ENCODE data around the gene H3-3A.

The H3-3A gene

DNA sequence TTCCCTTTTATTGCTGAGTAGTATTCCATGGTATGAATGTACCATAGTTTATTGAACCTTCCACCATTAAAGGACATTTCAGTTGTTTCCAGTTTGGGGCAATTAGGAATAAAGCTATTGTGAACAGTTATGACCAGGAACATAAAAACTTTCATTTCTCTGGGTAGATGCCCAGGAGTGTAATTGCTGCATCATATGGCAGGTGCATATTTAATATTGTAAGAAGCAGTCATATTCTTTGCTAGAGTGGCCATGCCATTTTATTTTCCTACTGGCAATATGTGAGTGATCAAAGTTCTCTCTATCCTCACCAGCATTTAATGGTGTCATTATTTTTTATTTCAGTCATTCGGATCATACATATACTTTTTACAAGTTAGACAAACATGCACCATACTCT is 23.9 kb upstream of the H3-3A start:
- Histone ChIP-seq H3K9me3 (ENCODE audit: insufficient read depth, low read length) (no peaks in the 10 kb centered on the region), H3K4me3 (ENCODE audit: insufficient read length, low read depth) (no peak overlapping the region), H3K36me3 (ENCODE audit: insufficient read depth, insufficient read length, low read length) (no peaks in the 10 kb centered on the region), H3K27me3 (ENCODE audit: insufficient read depth, insufficient read length) (no peaks in the 10 kb centered on the region), H3K4me1 (ENCODE audit: insufficient read depth, insufficient read length) (no peaks in the 10 kb centered on the region), H3K9ac (ENCODE audit: insufficient read length, low read depth) (no peak overlapping the region)
- no peak for TF ChIP-seq ZNF274 (IDR thresholded peaks at IDR 0.05; ENCODE audit: low read depth, low read length)
- no peak for TF ChIP-seq YY1 (IDR thresholded peaks at IDR 0.05; ENCODE audit: insufficient read depth, insufficient read length)
- no peak for TF ChIP-seq SUZ12 (IDR thresholded peaks at IDR 0.05; ENCODE audit: extremely low read depth, insufficient read depth, insufficient read length)
- DNase-seq (ENCODE audit: low read depth, low spot score): no peak

DNA sequence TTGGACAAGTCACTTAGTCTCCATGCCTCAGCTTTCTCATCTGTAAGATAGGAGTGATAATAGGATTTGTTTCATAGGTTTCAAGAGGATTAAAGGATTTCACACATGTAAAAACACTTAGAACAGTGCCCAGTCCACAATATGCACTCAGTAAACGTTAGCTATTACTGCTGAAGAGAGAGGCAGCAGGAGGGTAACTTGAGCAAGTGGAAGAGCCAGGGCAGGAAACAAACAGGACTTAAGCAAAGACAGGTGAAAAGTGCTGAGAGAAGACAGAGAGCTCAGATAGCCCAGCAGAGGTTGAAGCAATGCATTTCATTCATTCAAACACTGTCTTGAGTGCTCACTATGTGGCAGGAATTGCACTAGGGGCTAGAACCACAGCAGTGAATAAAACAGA is 21.1 kb upstream of the H3-3A start:
- H3K9me3 ChIP-seq (ENCODE audit: insufficient read depth, low read length): no peaks in the 10 kb centered on the region
- no peak overlapping the region for H3K9ac ChIP-seq (ENCODE audit: insufficient read length, low read depth)
- DNase-seq (ENCODE audit: low read depth, low spot score): no peak
- no peaks in the 10 kb centered on the region for H3K4me1 ChIP-seq (ENCODE audit: insufficient read depth, insufficient read length)
- TF ChIP-seq SUZ12 (IDR thresholded peaks at IDR 0.05; ENCODE audit: extremely low read depth, insufficient read depth, insufficient read length) (no peak), YY1 (IDR thresholded peaks at IDR 0.05; ENCODE audit: insufficient read depth, insufficient read length) (no peak), ZNF274 (IDR thresholded peaks at IDR 0.05; ENCODE audit: low read depth, low read length) (no peak)
- H3K4me3 ChIP-seq (ENCODE audit: insufficient read length, low read depth): no peak overlapping the region
- no peaks in the 10 kb centered on the region for H3K27me3 ChIP-seq (ENCODE audit: insufficient read depth, insufficient read length)
- H3K36me3 ChIP-seq (ENCODE audit: insufficient read depth, insufficient read length, low read length): no peaks in the 10 kb centered on the region

DNA sequence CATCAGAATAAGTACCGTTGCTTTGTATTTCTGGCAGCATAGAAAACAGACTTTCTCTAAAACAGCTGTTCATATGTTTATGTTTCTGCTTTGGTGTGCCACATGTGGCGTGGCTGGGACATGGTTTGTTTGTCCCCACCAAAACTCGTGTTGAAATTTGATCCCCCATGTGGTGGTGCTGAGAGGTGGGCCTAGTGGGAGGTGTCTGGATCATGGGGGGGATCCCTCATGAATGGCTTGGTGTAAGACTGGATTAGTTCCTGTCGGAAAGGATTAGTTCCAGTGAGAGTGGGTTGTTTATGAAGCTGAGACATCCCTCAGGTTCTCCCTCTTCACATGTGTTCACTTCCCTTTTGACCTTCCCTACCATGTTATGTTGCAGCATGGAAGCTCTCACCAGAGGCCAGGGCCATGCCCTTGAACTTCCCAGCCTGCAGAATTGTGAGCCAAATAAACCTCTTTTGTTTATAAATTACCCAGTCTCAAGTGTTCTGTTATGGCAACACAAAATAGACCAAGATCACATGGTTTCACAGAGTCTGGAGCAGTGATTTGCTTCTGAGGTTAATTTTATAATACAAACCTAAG is 17.9 kb upstream of the H3-3A start:
- H3K4me1 ChIP-seq (ENCODE audit: insufficient read depth, insufficient read length): no peaks in the 10 kb centered on the region
- no peak for TF ChIP-seq YY1 (IDR thresholded peaks at IDR 0.05; ENCODE audit: insufficient read depth, insufficient read length)
- no peak for TF ChIP-seq SUZ12 (IDR thresholded peaks at IDR 0.05; ENCODE audit: extremely low read depth, insufficient read depth, insufficient read length)
- no peak for TF ChIP-seq ZNF274 (IDR thresholded peaks at IDR 0.05; ENCODE audit: low read depth, low read length)
- no peaks in the 10 kb centered on the region for H3K9me3 ChIP-seq (ENCODE audit: insufficient read depth, low read length)
- H3K36me3 ChIP-seq (ENCODE audit: insufficient read depth, insufficient read length, low read length): no peaks in the 10 kb centered on the region
- H3K9ac ChIP-seq (ENCODE audit: insufficient read length, low read depth): no peak overlapping the region
- H3K27me3 ChIP-seq (ENCODE audit: insufficient read depth, insufficient read length): no peaks in the 10 kb centered on the region
- no peak overlapping the region for H3K4me3 ChIP-seq (ENCODE audit: insufficient read length, low read depth)
- no peak for DNase-seq (ENCODE audit: low read depth, low spot score)

DNA sequence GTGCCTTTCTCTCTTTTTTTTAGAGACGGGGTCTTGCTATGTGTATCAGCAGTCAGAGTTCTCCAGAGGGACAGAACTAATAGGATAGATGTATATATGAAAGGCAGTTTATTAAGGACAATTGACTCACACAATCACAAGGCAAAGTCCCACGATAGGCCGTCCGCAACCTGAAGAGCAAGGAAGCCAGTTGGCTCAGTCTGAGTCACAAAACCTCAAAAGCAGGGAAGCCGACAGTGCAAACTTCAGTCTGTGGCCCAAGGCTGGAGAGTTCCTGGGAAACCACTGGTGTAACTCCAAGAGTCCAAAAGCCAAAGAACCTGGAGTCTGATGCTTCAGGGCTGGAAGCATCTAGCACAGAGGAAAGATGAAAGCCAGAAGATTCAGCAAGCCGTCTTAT is 16.3 kb upstream of the H3-3A start:
- H3K4me3 ChIP-seq (ENCODE audit: insufficient read length, low read depth): no peak overlapping the region
- no peaks in the 10 kb centered on the region for H3K36me3 ChIP-seq (ENCODE audit: insufficient read depth, insufficient read length, low read length)
- no peaks in the 10 kb centered on the region for H3K27me3 ChIP-seq (ENCODE audit: insufficient read depth, insufficient read length)
- no peaks in the 10 kb centered on the region for H3K9me3 ChIP-seq (ENCODE audit: insufficient read depth, low read length)
- TF ChIP-seq YY1 (IDR thresholded peaks at IDR 0.05; ENCODE audit: insufficient read depth, insufficient read length) (no peak), SUZ12 (IDR thresholded peaks at IDR 0.05; ENCODE audit: extremely low read depth, insufficient read depth, insufficient read length) (no peak), ZNF274 (IDR thresholded peaks at IDR 0.05; ENCODE audit: low read depth, low read length) (no peak)
- H3K9ac ChIP-seq (ENCODE audit: insufficient read length, low read depth): no peak overlapping the region
- DNase-seq (ENCODE audit: low read depth, low spot score): no peak
- H3K4me1 ChIP-seq (ENCODE audit: insufficient read depth, insufficient read length): no peaks in the 10 kb centered on the region

DNA sequence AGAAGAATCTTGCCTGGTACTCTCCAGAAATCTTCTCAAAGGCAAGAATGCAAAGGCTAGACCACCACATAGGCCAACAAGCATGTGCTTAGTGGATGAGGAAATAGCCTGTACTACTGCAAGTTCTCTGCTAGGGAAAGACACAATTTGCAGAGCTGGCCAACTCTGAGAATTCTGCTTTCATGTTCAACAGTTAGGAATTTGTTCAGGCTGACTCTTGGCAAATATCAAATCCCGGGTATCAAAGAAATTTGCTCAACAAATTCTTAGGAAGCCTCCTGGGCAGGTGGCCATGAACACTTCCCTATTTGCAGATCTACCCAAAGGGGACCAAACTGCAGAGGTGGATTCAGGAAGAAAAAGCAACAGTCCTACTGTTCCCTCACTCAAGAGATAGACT is 15.0 kb upstream of the H3-3A start:
- no peaks in the 10 kb centered on the region for H3K27me3 ChIP-seq (ENCODE audit: insufficient read depth, insufficient read length)
- H3K36me3 ChIP-seq (ENCODE audit: insufficient read depth, insufficient read length, low read length): no peaks in the 10 kb centered on the region
- H3K9me3 ChIP-seq (ENCODE audit: insufficient read depth, low read length): no peaks in the 10 kb centered on the region
- no peaks in the 10 kb centered on the region for H3K4me1 ChIP-seq (ENCODE audit: insufficient read depth, insufficient read length)
- H3K9ac ChIP-seq (ENCODE audit: insufficient read length, low read depth): no peak overlapping the region
- DNase-seq (ENCODE audit: low read depth, low spot score): no peak
- no peak for TF ChIP-seq SUZ12 (IDR thresholded peaks at IDR 0.05; ENCODE audit: extremely low read depth, insufficient read depth, insufficient read length)
- TF ChIP-seq ZNF274 (IDR thresholded peaks at IDR 0.05; ENCODE audit: low read depth, low read length): no peak
- TF ChIP-seq YY1 (IDR thresholded peaks at IDR 0.05; ENCODE audit: insufficient read depth, insufficient read length): no peak
- no peak overlapping the region for H3K4me3 ChIP-seq (ENCODE audit: insufficient read length, low read depth)

DNA sequence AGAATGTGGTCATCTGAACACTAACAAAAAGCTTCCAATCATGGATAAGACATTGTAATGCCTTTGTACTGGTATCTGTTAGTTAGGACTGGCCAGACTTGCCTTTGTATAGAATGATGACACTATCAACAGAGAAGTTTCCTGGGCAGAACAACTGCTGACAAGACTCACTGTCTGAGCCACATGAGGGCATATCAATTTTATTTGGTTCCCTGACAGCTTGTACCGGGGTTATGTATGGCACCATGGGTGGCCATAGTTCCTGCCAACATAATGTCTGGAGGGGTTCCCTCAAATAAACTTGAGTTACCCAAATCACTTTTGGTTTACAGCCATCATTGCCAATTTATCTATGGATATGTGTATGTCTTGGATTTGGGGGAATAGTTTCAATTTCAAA is 13.6 kb upstream of the H3-3A start:
- Histone ChIP-seq H3K27me3 (ENCODE audit: insufficient read depth, insufficient read length) (no peaks in the 10 kb centered on the region), H3K4me1 (ENCODE audit: insufficient read depth, insufficient read length) (no peaks in the 10 kb centered on the region), H3K9ac (ENCODE audit: insufficient read length, low read depth) (no peak overlapping the region), H3K4me3 (ENCODE audit: insufficient read length, low read depth) (no peak overlapping the region), H3K36me3 (ENCODE audit: insufficient read depth, insufficient read length, low read length) (no peaks in the 10 kb centered on the region), H3K9me3 (ENCODE audit: insufficient read depth, low read length) (no peaks in the 10 kb centered on the region)
- TF ChIP-seq ZNF274 (IDR thresholded peaks at IDR 0.05; ENCODE audit: low read depth, low read length) (no peak), SUZ12 (IDR thresholded peaks at IDR 0.05; ENCODE audit: extremely low read depth, insufficient read depth, insufficient read length) (no peak)
- no peak for DNase-seq (ENCODE audit: low read depth, low spot score)

DNA sequence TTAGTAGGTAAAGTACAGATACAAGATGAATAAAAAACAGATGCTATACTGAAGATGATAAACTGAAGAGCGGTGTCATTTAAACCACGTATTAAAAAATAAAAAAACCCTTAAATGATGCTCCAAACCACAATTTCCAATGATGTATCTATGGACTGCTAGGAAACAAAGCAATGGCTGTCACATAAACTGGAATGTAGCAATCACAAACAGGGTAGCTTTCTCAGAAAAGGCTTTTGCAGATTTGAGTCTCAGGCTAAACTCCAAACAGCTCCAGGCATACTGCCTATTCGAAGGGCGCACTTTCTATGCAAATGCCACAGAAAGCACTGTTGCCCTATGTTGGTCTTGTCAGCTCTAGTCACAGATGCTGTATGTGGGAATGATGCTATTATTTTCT is 12.4 kb upstream of the H3-3A start:
- no peak overlapping the region for H3K4me3 ChIP-seq (ENCODE audit: insufficient read length, low read depth)
- DNase-seq (ENCODE audit: low read depth, low spot score): no peak
- H3K27me3 ChIP-seq (ENCODE audit: insufficient read depth, insufficient read length): no peaks in the 10 kb centered on the region
- no peaks in the 10 kb centered on the region for H3K9me3 ChIP-seq (ENCODE audit: insufficient read depth, low read length)
- H3K4me1 ChIP-seq (ENCODE audit: insufficient read depth, insufficient read length): no peaks in the 10 kb centered on the region
- TF ChIP-seq ZNF274 (IDR thresholded peaks at IDR 0.05; ENCODE audit: low read depth, low read length): no peak
- no peak overlapping the region for H3K9ac ChIP-seq (ENCODE audit: insufficient read length, low read depth)
- no peaks in the 10 kb centered on the region for H3K36me3 ChIP-seq (ENCODE audit: insufficient read depth, insufficient read length, low read length)

DNA sequence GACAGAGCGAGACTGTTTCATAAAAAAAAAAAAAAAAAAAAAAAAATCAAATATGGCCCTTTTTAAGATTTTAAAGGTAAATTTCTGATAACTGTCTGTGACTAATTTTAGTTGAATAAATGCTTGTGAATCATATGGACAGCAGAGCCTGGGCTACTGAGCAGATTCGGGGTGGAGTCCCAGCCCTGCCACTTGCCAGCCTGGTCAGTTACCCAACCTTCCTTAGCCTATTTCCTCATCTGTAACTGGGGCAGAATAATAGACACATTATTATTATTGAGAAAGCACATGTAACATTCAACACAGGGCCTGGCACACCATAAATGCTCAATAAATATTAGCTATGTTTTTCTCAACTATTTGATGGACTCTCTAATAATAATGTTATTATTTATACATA is 11.2 kb upstream of the H3-3A start:
- H3K9me3 ChIP-seq (ENCODE audit: insufficient read depth, low read length): no peaks in the 10 kb centered on the region
- no peaks in the 10 kb centered on the region for H3K4me1 ChIP-seq (ENCODE audit: insufficient read depth, insufficient read length)
- no peak overlapping the region for H3K4me3 ChIP-seq (ENCODE audit: insufficient read length, low read depth)
- no peak overlapping the region for H3K9ac ChIP-seq (ENCODE audit: insufficient read length, low read depth)
- no peaks in the 10 kb centered on the region for H3K36me3 ChIP-seq (ENCODE audit: insufficient read depth, insufficient read length, low read length)
- H3K27me3 ChIP-seq (ENCODE audit: insufficient read depth, insufficient read length): no peaks in the 10 kb centered on the region
- no peak for DNase-seq (ENCODE audit: low read depth, low spot score)
- no peak for TF ChIP-seq ZNF274 (IDR thresholded peaks at IDR 0.05; ENCODE audit: low read depth, low read length)
- no peak for TF ChIP-seq SUZ12 (IDR thresholded peaks at IDR 0.05; ENCODE audit: extremely low read depth, insufficient read depth, insufficient read length)
- TF ChIP-seq YY1 (IDR thresholded peaks at IDR 0.05; ENCODE audit: insufficient read depth, insufficient read length): no peak
